ENCODE data around the gene TMEM209. TPM values are rescaled to one million over a fixed set of nuclear protein-coding genes. Genes with fewer than 3 reads are reported as not detected.

TMEM209 gene
- total RNA-seq, 6 experiments from 2014 or later = 14.2 to 17.3 (median 16.9) TPM

DNA sequence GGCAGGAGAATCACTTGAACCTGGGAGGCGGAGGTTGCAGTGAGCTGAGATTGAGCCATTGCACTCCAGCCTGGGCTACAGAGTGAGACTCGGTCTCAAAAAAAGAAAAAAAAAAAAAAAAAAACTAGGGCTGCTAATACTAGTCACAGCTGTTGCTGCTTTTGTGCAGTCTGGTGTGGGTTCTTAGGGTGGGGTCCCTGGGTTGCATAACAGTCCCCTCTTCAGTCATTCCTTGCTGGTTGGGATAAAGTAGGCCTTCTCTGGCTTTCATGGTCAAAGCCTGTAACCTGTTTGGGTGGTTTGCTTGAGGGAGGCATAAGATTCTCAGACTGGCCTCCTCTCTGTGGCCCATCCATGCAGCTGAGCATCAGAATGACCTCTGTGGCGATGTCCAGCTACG is 16.5 kb upstream of the TMEM209 start:
- no peaks in the 10 kb centered on the region for H3K9me3 Mint-ChIP-seq
- no peak overlapping the region for H3K4me3 Mint-ChIP-seq
- H3K36me3 Mint-ChIP-seq (ENCODE audit: low read depth) = no peaks in the 10 kb centered on the region
- H3K27me3 Mint-ChIP-seq (ENCODE audit: insufficient read depth) = peaks cover 18% of the 10 kb centered on the region
- peaks cover 7% of the 10 kb centered on the region for H3K4me1 Mint-ChIP-seq (ENCODE audit: low read depth)
- no peak overlapping the region for H3K27ac Mint-ChIP-seq
- DNase-seq = no peak
- TF ChIP-seq, protein P1, sequence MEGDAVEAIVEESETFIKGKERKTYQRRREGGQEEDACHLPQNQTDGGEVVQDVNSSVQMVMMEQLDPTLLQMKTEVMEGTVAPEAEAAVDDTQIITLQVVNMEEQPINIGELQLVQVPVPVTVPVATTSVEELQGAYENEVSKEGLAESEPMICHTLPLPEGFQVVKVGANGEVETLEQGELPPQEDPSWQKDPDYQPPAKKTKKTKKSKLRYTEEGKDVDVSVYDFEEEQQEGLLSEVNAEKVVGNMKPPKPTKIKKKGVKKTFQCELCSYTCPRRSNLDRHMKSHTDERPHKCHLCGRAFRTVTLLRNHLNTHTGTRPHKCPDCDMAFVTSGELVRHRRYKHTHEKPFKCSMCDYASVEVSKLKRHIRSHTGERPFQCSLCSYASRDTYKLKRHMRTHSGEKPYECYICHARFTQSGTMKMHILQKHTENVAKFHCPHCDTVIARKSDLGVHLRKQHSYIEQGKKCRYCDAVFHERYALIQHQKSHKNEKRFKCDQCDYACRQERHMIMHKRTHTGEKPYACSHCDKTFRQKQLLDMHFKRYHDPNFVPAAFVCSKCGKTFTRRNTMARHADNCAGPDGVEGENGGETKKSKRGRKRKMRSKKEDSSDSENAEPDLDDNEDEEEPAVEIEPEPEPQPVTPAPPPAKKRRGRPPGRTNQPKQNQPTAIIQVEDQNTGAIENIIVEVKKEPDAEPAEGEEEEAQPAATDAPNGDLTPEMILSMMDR (IDR thresholded peaks at IDR 0.05) = no peak

DNA sequence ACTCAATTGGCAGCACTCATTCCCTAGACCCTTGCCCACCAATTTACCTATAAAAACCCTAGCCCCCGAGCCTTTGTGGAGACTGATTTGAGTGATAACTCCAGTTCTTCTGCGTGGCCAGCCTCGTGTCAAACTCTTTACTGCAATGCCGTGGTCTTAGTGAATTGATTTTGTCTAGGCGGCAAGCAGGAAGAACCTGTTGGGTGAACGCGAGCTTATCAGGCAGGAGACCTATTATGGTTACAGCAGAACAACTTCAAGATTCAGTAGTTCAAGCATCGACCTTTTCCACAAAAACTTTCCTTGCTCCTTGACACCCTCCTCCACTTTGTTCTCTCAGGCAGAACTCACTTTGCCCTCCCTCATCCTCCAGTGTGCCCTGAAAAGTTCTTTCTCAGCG is 14.7 kb upstream of the TMEM209 start:
- no peak for DNase-seq
- Mint-ChIP-seq H3K27ac (no peak overlapping the region), H3K9me3 (no peaks in the 10 kb centered on the region), H3K27me3 (ENCODE audit: insufficient read depth) (peaks cover 22% of the 10 kb centered on the region), H3K4me3 (no peak overlapping the region), H3K4me1 (ENCODE audit: low read depth) (peaks cover 3% of the 10 kb centered on the region), H3K36me3 (ENCODE audit: low read depth) (no peaks in the 10 kb centered on the region)
- TF ChIP-seq, protein P1 (IDR thresholded peaks at IDR 0.05) = no peak

DNA sequence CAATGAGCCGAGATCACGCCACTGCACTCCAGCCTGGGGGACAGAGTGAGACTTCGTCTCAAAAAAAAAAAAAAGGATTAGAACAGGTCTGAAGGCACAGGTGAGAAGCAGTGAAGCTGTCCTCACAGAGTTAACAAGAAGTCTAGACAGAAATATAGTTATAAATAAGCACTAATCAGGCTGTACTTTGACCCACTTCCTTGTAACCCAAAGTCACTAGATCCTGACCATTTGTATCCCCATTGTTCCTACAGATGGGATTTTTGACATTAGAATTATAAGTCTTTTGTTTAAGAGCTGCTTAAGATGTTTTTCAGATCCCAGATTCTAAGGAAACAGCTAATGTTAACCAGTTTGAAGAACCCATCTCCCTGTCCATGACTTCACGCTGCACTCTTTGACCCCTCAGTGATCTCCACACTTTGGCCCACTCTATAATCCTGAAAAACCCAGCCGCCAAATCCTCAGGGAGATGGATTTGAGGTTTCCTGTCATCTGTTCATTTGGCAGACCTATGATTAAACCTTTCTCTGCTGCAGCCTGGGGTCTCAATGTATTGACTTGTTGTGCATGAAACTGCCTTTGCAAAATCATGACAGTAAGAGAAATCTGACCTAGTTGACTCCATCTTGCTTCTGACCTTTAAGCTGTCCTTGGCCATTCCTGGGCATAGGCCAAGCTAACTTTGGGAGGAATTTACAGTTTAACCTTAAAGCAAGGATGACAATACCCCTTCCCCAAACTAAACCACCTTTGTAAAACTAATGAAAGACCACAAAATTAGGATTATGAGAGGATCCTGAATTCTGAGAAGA is 13.8 kb upstream of the TMEM209 start:
- H3K27me3 Mint-ChIP-seq (ENCODE audit: insufficient read depth) = peaks cover 21% of the 10 kb centered on the region
- no peaks in the 10 kb centered on the region for H3K36me3 Mint-ChIP-seq (ENCODE audit: low read depth)
- H3K27ac Mint-ChIP-seq = no peak overlapping the region
- H3K9me3 Mint-ChIP-seq = no peaks in the 10 kb centered on the region
- H3K4me3 Mint-ChIP-seq = no peak overlapping the region
- TF ChIP-seq, protein P1 (IDR thresholded peaks at IDR 0.05) = no peak
- H3K4me1 Mint-ChIP-seq (ENCODE audit: low read depth) = no peaks in the 10 kb centered on the region
- DNase-seq = no peak

DNA sequence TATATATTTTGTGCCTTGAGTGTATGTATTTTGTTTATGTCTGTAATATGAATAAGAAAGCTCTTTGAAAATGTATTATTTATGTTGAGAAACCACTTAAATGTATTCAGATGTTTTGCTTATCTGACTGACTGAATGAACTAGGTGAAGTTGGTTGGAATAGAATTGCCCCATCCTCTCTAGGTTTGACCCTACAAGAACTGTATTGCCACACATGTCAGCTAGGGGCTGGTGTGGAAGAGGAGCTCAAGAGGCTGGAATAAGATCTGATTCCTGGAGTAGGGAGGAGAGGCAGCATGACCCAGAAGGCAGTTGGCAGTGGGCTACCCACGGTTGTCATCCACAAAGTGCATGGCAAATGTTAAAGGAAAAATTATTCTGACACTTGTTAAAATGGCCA is 11.5 kb upstream of the TMEM209 start:
- peaks cover 18% of the 10 kb centered on the region for H3K27me3 Mint-ChIP-seq (ENCODE audit: insufficient read depth)
- no peaks in the 10 kb centered on the region for H3K9me3 Mint-ChIP-seq
- H3K36me3 Mint-ChIP-seq (ENCODE audit: low read depth) = no peaks in the 10 kb centered on the region
- DNase-seq = no peak
- TF ChIP-seq, protein P1 (IDR thresholded peaks at IDR 0.05) = no peak
- H3K4me1 Mint-ChIP-seq (ENCODE audit: low read depth) = no peaks in the 10 kb centered on the region
- no peak overlapping the region for H3K27ac Mint-ChIP-seq
- no peak overlapping the region for H3K4me3 Mint-ChIP-seq

DNA sequence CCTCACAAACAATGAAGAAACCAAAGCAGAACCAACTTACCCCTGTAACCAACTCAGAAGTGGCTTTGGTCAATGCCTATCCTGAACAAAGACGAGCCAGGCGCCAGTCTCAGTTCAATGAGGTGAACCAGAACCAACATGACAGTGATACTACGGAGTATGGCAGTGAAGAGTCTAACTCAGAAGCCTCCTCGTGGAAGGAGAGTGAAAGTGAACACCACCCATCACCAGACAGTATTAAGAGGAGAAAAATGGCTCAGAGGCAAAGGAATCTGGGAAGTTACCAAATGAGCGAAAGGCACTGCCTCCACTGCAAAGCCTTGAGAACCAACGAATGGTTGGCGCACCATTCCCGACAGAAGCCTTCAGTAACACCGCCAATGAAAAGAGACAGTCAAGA is 10.8 kb upstream of the TMEM209 start:
- Mint-ChIP-seq H3K4me3 (no peak overlapping the region), H3K4me1 (ENCODE audit: low read depth) (no peaks in the 10 kb centered on the region), H3K27me3 (ENCODE audit: insufficient read depth) (peaks cover 17% of the 10 kb centered on the region), H3K9me3 (no peaks in the 10 kb centered on the region), H3K36me3 (ENCODE audit: low read depth) (no peaks in the 10 kb centered on the region), H3K27ac (no peak overlapping the region)
- no peak for DNase-seq
- TF ChIP-seq, protein P1 (IDR thresholded peaks at IDR 0.05) = no peak

Measured in HFFc6 (cell line).